Mammary epithelial cell (primary cell): Measurements from ENCODE around the gene PPARD.

Experiments
- CTCF ChIP-seq, 2 donors: IDR thresholded peaks in 1 of 2; conservative IDR thresholded peaks in 1 of 2; 2 replicates each; pipeline ENCODE4 v1.5.1; 2011 to 2012; ENCODE audit warnings: inconsistent platforms in 2 of 2, low read length in 2 of 2, mild to moderate bottlenecking in 2 of 2, control low read depth in 1 of 2, low read depth in 1 of 2; ENCODE audit not compliant: insufficient read depth in 1 of 2; ENCODE audit errors: extremely low read depth in 1 of 2
- EZH2 ChIP-seq: IDR thresholded peaks from 2 replicates; pipeline ENCODE4 v1.6.1; 2012; ENCODE audit warnings: low read length, inconsistent platforms, borderline replicate concordance

DNA sequence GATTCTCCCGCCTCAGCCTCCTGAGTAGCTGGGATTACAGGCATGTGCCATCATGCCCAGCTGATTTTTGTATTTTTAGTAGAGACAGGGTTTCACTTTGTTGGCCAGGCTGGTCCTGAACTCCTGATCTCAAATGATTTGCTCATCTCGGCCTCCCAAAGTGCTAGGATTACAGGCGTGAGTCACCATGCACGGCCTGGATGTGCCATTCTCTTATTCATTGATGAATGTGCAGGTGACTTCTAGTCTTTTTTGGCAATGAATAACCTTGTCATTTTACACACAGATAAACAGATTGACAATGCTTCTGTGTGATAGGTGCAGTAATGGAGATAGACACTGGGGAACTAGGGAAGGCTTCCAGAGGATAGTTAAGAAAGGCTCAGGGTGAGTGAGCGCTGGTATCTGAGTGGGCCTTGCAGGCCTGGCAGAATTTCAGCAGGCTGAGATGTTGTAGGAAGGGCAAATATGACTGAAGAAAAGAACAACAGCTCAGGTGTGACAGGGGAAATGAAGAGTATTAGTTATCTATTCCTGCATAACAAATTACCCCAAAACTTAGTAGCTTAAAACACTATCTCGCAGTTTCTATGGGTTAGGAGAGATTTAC is 23.3 kb downstream of the PPARD start:
- TF ChIP-seq CTCF (conservative IDR thresholded peaks at IDR 0.05 in 1 of 2, IDR thresholded peaks at IDR 0.05 in 1 of 2; ENCODE audit: extremely low read depth in 1 of 2, insufficient read depth in 1 of 2, low read depth in 1 of 2, low read length in 2 of 2) (no peak), EZH2 (no peak)
